PFSK-1 (cell line): Measurements from ENCODE around the gene CERS6.

Source experiments
- FOXP2 ChIP-seq: optimal IDR thresholded peaks from 2 replicates; pipeline ENCODE3; 2011; ENCODE audit warnings: borderline replicate concordance, control low read depth, inconsistent platforms; ENCODE audit not compliant: insufficient read depth; ENCODE audit errors: extremely low read length, extremely low read depth
- TAF1 ChIP-seq: IDR thresholded peaks from 2 replicates; pipeline ENCODE4 v1.6.1; 2012; ENCODE audit warnings: low read length, control low read depth, borderline replicate concordance; ENCODE audit not compliant: insufficient read depth
- TF ChIP-seq, protein P1 (sequence below), 2 experiments: IDR thresholded peaks; 2 replicates each; pipeline versions ENCODE4 v1.6.1 to v1.8.0; 2011 to 2012; ENCODE audit warnings: low read depth in 2 of 2, low read length in 2 of 2, control low read depth in 1 of 2, inconsistent platforms in 1 of 2, mild to moderate bottlenecking in 1 of 2, moderate library complexity in 1 of 2; ENCODE audit not compliant: insufficient read depth in 1 of 2

DNA sequence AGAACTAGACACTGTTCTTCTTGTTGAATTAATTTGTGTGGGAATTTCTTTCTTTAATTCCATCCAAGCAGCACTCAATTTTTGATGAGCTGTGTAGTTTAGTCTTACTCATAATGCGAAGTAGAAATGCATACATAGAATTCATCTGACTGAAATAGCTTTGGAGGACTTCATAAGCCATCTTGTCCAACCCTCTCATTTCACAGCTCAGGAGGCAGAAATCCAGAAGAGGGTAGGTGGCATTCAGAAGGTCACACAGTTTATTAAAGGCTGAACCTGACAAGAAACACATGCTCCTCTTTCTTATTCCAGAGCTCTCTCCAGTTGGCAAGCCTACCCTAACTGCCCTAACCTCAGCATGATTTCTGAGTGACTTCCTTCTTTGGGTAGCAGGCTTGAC is 177.1 kb downstream of the CERS6 start:
- TF ChIP-seq, protein P1, sequence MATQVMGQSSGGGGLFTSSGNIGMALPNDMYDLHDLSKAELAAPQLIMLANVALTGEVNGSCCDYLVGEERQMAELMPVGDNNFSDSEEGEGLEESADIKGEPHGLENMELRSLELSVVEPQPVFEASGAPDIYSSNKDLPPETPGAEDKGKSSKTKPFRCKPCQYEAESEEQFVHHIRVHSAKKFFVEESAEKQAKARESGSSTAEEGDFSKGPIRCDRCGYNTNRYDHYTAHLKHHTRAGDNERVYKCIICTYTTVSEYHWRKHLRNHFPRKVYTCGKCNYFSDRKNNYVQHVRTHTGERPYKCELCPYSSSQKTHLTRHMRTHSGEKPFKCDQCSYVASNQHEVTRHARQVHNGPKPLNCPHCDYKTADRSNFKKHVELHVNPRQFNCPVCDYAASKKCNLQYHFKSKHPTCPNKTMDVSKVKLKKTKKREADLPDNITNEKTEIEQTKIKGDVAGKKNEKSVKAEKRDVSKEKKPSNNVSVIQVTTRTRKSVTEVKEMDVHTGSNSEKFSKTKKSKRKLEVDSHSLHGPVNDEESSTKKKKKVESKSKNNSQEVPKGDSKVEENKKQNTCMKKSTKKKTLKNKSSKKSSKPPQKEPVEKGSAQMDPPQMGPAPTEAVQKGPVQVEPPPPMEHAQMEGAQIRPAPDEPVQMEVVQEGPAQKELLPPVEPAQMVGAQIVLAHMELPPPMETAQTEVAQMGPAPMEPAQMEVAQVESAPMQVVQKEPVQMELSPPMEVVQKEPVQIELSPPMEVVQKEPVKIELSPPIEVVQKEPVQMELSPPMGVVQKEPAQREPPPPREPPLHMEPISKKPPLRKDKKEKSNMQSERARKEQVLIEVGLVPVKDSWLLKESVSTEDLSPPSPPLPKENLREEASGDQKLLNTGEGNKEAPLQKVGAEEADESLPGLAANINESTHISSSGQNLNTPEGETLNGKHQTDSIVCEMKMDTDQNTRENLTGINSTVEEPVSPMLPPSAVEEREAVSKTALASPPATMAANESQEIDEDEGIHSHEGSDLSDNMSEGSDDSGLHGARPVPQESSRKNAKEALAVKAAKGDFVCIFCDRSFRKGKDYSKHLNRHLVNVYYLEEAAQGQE (IDR thresholded peaks at IDR 0.05; ENCODE audit: insufficient read depth in 1 of 2, low read depth in 2 of 2, low read length in 2 of 2) = no peak
- TF ChIP-seq FOXP2 = no peak
- no peak for TF ChIP-seq TAF1
